Measurements from ENCODE around the gene PLA2G2F.
"Not testable (repeated sequence)": the region's sequence is repeated elsewhere in the genome, so short reads cannot be mapped to it uniquely, and the experiment has no call there.

Gene PLA2G2F

GRCh38 chr1:20114021-20114648 lies 25.0 kb upstream of the PLA2G2F start:
- DNase-seq (ENCODE audit: low spot score), result no peak

GRCh38 chr1:20115479-20115878 lies 23.6 kb upstream of the PLA2G2F start:
- DNase-seq (ENCODE audit: low spot score), result no peak

- no peak for DNase-seq (ENCODE audit: low spot score)
These were observed 23.2 kb upstream of the PLA2G2F start for GRCh38 chr1:20115916-20116315.

GRCh38 chr1:20117236-20117635 lies 21.9 kb upstream of the PLA2G2F start:
- no peak for DNase-seq (ENCODE audit: low spot score)

- no peak for DNase-seq (ENCODE audit: low spot score)
These were observed 19.8 kb upstream of the PLA2G2F start, which contains the start of gene PLA2G2D for GRCh38 chr1:20119347-20119746. PLA2G2D (minus strand) TSS chr1:20119536; CDS start chr1:20119498, 38 bp downstream.

GRCh38 chr1:20120796-20121195 lies 18.3 kb upstream of the PLA2G2F start:
- no peak for DNase-seq (ENCODE audit: low spot score)

GRCh38 chr1:20123722-20124455 lies 15.2 kb upstream of the PLA2G2F start:
- no peak for DNase-seq (ENCODE audit: low spot score)

GRCh38 chr1:20124456-20125057 lies 14.6 kb upstream of the PLA2G2F start:
- peak; percentile 70 for DNase-seq (ENCODE audit: low spot score)

- DNase-seq (ENCODE audit: low spot score), result no peak
These were observed 14.0 kb upstream of the PLA2G2F start for GRCh38 chr1:20125100-20125499.

- DNase-seq (ENCODE audit: low spot score), result no peak
These were observed 12.9 kb upstream of the PLA2G2F start for GRCh38 chr1:20126041-20126805.

- DNase-seq (ENCODE audit: low spot score), result no peak
These were observed 12.2 kb upstream of the PLA2G2F start for GRCh38 chr1:20126806-20127440.

- DNase-seq (ENCODE audit: low spot score), result not testable (repeated sequence)
These were observed 8.6 kb upstream of the PLA2G2F start for GRCh38 chr1:20130518-20130917.

- DNase-seq (ENCODE audit: low spot score), result no peak
These were observed 4.1 kb upstream of the PLA2G2F start for GRCh38 chr1:20134995-20135394.

- no peak for DNase-seq (ENCODE audit: low spot score)
These were observed 2.9 kb upstream of the PLA2G2F start for GRCh38 chr1:20136249-20136648.

GRCh38 chr1:20137055-20137454 lies 2.1 kb upstream of the PLA2G2F start:
- DNase-seq (ENCODE audit: low spot score), result no peak

GRCh38 chr1:20137604-20138003 lies 1.5 kb upstream of the PLA2G2F start:
- no peak for DNase-seq (ENCODE audit: low spot score)

GRCh38 chr1:20138346-20138745 lies 777 bp upstream of the PLA2G2F start:
- DNase-seq (ENCODE audit: low spot score), result no peak

GRCh38 chr1:20139776-20140612 lies 871 bp downstream of the PLA2G2F start:
- DNase-seq (ENCODE audit: low spot score), result no peak

- no peak for DNase-seq (ENCODE audit: low spot score)
These were observed 1.9 kb downstream of the PLA2G2F start for GRCh38 chr1:20141001-20141400.

GRCh38 chr1:20141466-20141865 lies 2.3 kb downstream of the PLA2G2F start:
- DNase-seq (ENCODE audit: low spot score), result no peak
